HT-29 (cell line): Measurements from ENCODE around the gene IL3. TPM values are rescaled to one million over a fixed set of nuclear protein-coding genes. Genes with fewer than 3 reads are reported as not detected.
"Not testable (repeated sequence)": the region's sequence is repeated elsewhere in the genome, so short reads cannot be mapped to it uniquely, and the experiment has no call there.

Experiments used
- DNase-seq: peaks from one replicate; pipeline ENCODE4 v3.0.0-alpha.2; 2015; ENCODE audit warnings: low spot score
- total RNA-seq: library from RNA; depleted of rRNA; stranded (reverse); fragments of >200 nt; shearing (Covaris generic); gene quantifications from 2 replicates; pipeline ENCODE4 v1.2.3, GENCODE V29; 2014

Gene IL3
- total RNA-seq, 1 experiment from 2014 or later: not detected

- peak; percentile 84 for DNase-seq
Observed at GRCh38 chr5:132094393-132095076, 34.1 kb downstream of the IL3 start.

GRCh38 chr5:132095077-132095410, 34.6 kb downstream of the IL3 start:
- DNase-seq: no peak

- no peak for DNase-seq
Observed at GRCh38 chr5:132095424-132095972, 35.0 kb downstream of the IL3 start.

GRCh38 chr5:132096904-132097303, 36.4 kb downstream of the IL3 start:
- DNase-seq: no peak

- no peak for DNase-seq
Observed at GRCh38 chr5:132098151-132098594, 37.7 kb downstream of the IL3 start.

- no peak for DNase-seq
Observed at GRCh38 chr5:132098621-132099020, 38.2 kb downstream of the IL3 start.

- DNase-seq: no peak
Observed at GRCh38 chr5:132099076-132099748, 38.8 kb downstream of the IL3 start.

GRCh38 chr5:132099905-132100304, 39.5 kb downstream of the IL3 start:
- DNase-seq: no peak

- DNase-seq: peak; percentile 19
Observed at GRCh38 chr5:132100672-132101261, 40.3 kb downstream of the IL3 start.

- DNase-seq: no peak
Observed at GRCh38 chr5:132101385-132101880, 41.0 kb downstream of the IL3 start.

- DNase-seq: peak; percentile 17
Observed at GRCh38 chr5:132102101-132102701, 41.7 kb downstream of the IL3 start.

- DNase-seq: no peak
Observed at GRCh38 chr5:132102944-132103331, 42.5 kb downstream of the IL3 start.

- peak; percentile 76 for DNase-seq
Observed at GRCh38 chr5:132103332-132103951, 43.0 kb downstream of the IL3 start.

- DNase-seq: no peak
Observed at GRCh38 chr5:132103969-132104391, 43.5 kb downstream of the IL3 start.

GRCh38 chr5:132104556-132104955, 44.1 kb downstream of the IL3 start:
- no peak for DNase-seq

GRCh38 chr5:132105688-132106087, 45.2 kb downstream of the IL3 start:
- no peak for DNase-seq

GRCh38 chr5:132108495-132108894, 48.0 kb downstream of the IL3 start:
- DNase-seq: not testable (repeated sequence)

- not testable (repeated sequence) for DNase-seq
Observed at GRCh38 chr5:132108957-132109356, 48.5 kb downstream of the IL3 start.

- DNase-seq: no peak
Observed at GRCh38 chr5:132109494-132110053, 49.1 kb downstream of the IL3 start.

- DNase-seq: no peak
Observed at GRCh38 chr5:132110195-132110594, 49.7 kb downstream of the IL3 start.

- DNase-seq: no peak
Observed at GRCh38 chr5:132110930-132111329, 50.5 kb downstream of the IL3 start.
